GM12892 (cell line): ENCODE results near the gene MLKL. TPM values are rescaled to one million over a fixed set of nuclear protein-coding genes. Genes with fewer than 3 reads are reported as not detected.
A peak's percentile ranks its signal among the peaks of the same experiment; 100 is the strongest.

ENCODE experiments used
- DNase-seq: peaks from one replicate; pipeline ENCODE4 v3.0.0; 2011; ENCODE audit not compliant: insufficient read length
- FAIRE-seq: peaks from 2 replicates; lab custom pipeline; 2011; peaks lifted over from hg19 to GRCh38; lab: Jason Lieb, UNC
- POLR2A ChIP-seq: IDR thresholded peaks from 2 replicates; pipeline ENCODE4 v1.6.1; 2011; ENCODE audit warnings: low read depth, low read length, control low read depth
- POLR2AphosphoS5 ChIP-seq: IDR thresholded peaks from 2 replicates; pipeline ENCODE4 v1.6.1; 2011; ENCODE audit warnings: low read depth, low read length, control low read depth
- TAF1 ChIP-seq: IDR thresholded peaks from 2 replicates; pipeline ENCODE4 v1.6.1; 2011; ENCODE audit warnings: low read depth, mild to moderate bottlenecking, control low read depth, low read length, borderline replicate concordance
- polyA plus RNA-seq: library from polyadenylated mRNA; unstranded; fragments of >200 nt; gene quantifications from one replicate; pipeline ENCODE4 v1.2.1, GENCODE V29; 2012; ENCODE audit warnings: missing spikeins, inconsistent platforms; ENCODE audit not compliant: missing spikeins

The MLKL gene
- 7.5 TPM for polyA plus RNA-seq

DNA sequence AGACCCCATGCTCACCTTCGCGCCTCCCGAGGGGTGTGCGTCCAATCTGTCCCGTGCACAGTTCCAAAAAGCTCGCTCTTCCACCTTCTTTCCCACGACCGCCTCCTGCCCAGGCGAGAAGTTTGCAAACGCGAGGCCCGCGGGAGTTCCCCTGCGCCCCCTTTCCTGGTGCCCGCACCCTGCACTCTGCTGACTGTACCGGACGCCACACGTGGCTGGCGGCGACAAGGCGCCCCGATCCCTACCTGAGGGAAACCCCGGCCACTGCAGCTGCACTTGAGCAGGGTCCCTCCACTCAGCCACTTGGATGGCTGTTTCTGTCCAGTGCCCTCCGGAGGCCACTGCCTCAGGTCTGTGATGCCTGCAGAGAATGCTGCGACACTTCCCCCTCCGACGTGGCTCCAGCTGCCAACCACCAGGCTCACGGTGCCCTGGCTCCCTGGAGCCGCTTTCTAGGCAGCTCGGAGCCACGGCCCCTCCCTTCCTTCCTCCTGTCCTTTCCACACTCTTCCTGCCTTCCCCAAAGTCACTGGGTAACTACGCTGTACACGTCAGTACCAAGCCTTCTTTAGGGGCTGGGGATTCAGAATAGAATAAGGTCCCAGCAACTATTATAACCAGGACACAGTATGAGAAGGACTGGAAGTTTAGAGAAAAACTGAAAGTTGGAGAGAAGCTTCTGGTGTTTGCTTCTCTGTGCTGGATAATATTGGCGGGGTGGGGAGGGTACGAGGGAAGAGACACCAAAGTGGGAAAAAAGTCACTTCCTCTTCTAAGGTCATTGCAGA, at the start of gene MLKL:
Gene MLKL (minus strand): TSS at position 425 of the 788 bp plus-strand sequence. CDS start 5,105 bp downstream, outside the sequence.
- DNase-seq (no peak), FAIRE-seq (peak; percentile 80)
- TF ChIP-seq TAF1 = peak; percentile 23; the same call in 1 of the 2 replicates
- TF ChIP-seq POLR2A = peak; percentile 61
- 0 out of 2 replicates have a peak, but pooled peaks have one; percentile 69 for TF ChIP-seq POLR2AphosphoS5

DNA sequence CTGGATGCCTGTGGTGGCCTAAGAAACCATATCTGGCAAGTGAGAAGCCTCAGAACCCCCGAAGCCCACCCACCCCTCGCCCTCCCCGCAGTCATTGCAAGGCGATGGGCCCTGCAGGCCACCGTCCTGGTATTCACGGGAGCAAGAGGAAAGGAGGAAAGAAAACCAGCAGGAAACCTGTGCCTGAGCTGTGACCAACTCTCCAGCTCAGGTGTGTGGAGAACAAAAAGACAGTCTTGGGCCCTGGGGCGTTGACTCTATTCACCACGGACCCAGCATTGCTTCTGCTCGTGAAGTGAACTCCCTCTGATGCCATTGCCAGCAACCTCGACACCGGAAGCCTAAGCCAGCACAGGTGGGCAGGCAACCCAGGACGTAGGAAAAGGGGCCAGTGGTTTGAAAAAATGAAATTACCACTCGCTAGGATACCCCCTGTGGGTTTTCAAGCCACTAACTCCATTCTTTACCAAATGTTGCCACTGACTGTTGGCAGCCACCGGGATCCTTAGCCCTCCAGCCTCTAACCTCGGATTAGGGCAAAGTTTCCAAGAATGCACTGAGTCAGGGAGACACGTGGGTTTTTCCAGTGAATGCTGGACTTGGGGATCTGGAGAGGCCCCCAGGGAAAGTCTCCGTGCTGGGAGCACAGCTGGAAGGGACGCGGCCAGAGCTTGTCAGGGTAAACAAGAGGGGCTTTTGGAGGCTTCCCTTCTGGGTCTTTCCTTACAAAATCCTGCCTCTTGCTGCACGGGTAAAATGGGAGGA, 48.8 kb upstream of the MLKL start:
- DNase-seq = no peak
- TF ChIP-seq TAF1 = no peak
- TF ChIP-seq POLR2AphosphoS5 = no peak
- TF ChIP-seq POLR2A = no peak
- FAIRE-seq = no peak

DNA sequence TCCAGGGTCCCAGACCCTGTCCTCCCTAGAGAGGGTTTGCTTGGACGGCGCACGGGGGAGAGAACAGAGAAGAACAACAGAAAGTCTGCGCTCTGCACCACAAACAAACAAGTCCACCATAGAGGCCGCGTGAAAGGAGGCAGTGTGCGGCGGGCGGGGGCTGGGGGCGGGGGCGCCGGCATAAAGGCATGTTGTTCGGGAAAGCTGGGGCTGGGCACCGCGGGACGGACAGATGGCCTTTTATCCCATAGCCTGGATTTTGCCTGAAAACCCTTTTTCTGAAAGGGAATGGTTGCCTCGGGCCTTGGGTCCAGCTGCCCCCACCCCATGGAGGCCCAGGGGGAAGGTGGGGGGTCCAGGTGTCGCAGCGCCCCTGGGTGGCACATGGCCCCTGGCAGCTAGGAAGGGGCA, 48.0 kb upstream of the MLKL start:
- no peak for TF ChIP-seq TAF1
- TF ChIP-seq POLR2A = no peak
- no peak for TF ChIP-seq POLR2AphosphoS5

DNA sequence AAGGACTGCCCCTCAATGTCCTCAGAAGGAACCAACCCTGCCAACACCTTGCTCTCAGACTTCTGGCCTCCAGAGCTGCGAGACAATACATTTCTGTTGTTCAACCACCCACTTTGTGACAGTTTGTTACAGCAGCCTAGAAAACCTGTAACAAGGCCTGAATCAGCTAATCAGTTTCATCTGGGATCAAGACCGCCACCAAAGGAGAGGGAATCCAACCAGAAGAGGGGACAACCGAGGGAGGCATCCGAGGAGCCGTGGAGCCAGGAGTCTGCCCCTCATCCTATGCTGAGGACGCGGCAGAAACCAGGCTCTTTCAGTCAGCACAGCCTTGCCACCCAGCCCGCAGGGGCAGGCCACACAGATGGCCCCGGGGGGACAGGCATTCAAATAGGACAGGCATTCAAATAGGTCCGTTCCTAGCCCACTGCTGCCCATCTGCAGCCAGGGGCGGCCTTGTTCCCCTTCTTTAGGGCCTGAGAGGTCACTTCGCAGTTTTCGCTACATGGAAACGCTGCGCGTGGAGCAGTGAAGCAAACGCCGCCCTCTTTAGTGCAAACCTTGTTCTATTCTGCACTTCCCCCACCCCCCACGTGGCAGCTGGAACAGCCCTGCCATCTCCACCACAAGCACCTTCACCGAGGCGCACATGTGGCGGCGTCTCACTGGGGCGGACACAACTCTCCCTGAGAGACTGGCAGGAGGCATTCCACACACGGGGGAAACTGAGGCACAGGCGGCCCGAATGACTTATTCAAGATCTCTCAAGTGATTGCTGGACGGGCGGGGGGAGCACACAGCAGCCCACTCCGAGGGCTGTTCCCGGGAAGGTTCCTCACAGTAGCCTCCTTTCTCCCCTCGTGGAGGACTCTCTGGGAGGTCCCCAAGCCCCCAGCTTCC, 47.3 kb upstream of the MLKL start:
- no peak for TF ChIP-seq TAF1
- FAIRE-seq = no peak
- no peak for DNase-seq

More for the DNA sequence above, 48.0 kb upstream of the MLKL start:
- no peak for DNase-seq
- no peak for FAIRE-seq

DNA sequence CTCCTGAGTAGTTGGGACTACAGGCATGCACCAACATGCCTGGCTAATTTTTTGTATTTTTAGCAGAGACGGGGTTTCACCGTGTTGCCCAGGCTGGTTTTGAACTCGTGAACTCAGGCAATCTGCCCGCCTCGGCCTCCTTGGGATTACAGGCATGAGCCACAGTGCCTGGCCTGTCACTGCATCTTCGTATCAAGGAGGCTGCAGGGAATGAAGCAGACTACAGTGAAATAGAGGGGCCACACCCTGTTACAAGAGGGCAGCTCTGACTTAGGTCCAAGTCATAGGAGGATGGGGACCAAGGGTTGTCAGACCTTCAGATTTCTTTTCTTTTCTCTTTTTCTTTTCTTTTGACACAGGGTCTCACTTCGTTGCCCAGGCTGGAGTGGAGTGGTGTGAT, 45.3 kb upstream of the MLKL start:
- no peak for DNase-seq
- no peak for FAIRE-seq
- TF ChIP-seq POLR2A = no peak
- no peak for TF ChIP-seq POLR2AphosphoS5
- TF ChIP-seq TAF1 = no peak

DNA sequence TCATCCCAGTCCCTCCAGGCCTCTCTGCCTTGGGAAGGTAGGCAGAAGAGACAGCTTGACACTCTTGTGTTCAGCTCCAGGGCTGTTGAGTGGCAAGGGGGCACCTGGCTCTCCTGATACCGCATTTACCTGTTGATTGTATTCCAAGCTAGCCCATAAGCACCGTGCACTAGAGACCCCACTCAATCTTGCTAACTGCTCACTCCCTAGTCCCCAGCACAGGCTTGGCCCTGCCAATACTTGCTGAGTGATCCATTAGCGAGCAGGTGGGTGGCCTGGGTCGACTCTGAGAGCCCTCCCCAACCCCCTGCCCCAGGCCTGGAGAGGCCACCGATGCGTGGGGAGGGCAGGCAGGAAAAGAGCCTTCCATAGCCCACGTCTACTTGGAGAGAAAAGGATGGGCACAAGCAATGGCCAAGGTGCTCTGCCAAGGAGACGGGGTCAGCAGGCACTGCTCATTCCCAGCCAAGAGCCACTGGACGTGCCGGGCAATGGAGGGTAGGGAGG, 44.5 kb upstream of the MLKL start:
- DNase-seq = no peak
- FAIRE-seq = no peak
- TF ChIP-seq POLR2A = no peak
- TF ChIP-seq POLR2AphosphoS5 = no peak

DNA sequence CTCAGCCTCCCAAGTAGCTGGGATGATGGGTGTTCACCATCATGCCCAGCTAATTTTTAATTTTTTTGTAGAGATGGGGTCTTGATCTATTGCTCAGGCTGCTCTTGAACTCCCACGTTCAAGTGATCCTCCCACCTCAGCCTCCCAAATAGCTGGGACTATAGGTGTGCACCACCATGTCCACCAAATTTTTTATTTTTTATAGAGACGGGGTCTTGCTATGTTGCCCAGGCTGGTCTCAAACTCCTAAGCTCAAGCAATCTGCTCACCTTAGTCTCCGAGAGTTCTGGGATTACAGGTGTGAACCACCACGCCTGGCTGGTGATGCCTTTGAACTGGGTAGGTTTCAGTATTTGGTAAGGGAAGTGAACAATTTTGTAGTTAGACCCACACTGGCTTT, 43.9 kb upstream of the MLKL start:
- DNase-seq = no peak
- TF ChIP-seq POLR2AphosphoS5 (no peak), TAF1 (no peak), POLR2A (no peak)
- FAIRE-seq = no peak

DNA sequence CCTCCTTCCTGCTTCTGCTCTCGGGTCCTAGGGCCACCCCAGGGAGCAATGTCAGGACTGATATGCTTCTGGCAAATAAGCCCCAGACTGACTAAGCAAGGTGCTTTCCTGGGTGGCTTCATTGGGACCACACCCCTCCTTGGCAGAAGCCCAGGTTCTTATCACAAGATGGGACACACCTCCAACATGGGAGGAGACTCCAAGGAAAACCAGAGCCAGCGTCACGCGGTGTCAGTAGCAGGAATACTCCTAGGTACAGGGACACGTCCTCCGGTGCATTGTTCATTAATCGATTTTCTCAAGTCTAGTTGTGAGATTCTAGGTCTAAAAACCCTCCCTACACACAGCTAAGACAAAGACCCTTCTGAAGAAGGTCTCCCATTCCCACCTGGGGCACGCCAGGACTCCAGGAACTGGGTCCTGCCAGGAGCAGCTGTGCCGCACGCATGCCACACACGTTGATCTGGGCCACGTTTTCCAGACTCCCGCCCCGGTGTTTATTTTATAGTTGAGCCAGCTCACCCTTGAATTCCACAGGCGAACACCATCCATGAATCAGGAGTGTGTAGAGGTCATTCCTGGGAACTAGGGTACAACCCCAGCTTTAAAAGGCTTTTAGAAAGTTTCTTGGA, 43.1 kb upstream of the MLKL start:
- TF ChIP-seq TAF1 (no peak), POLR2A (no peak), POLR2AphosphoS5 (no peak)
- DNase-seq (no peak), FAIRE-seq (no peak)

DNA sequence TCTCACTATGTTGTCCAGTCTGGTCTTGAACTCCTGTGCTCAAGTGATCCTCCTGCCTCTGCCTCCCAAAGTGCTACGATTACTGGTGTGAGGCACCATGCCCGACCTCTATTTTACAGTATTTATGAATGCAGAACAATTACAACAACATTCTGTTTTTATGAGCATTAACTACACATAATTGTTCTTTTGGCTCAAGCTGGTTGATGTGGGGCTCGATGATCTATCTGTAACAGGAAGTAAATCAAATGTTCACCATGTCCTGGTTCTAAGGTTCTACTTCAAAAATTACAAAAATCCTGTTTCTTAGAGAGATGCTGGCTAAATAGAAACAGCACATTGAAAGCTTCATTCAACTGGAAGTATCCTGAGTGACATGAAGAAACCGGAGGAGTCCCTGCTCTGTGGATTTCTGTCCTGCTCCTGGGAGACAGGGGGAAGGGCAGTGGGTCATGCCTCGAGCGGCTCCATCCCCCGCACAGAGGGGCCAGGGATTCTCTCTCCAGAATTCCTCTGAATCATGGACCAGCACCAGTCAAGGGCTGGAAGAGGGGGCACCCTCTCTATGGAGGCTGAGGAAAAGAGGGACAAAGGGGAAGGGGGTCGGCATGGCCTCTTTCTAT, 42.5 kb upstream of the MLKL start:
- FAIRE-seq (no peak), DNase-seq (no peak)
- TF ChIP-seq TAF1 (no peak), POLR2A (no peak), POLR2AphosphoS5 (no peak)

DNA sequence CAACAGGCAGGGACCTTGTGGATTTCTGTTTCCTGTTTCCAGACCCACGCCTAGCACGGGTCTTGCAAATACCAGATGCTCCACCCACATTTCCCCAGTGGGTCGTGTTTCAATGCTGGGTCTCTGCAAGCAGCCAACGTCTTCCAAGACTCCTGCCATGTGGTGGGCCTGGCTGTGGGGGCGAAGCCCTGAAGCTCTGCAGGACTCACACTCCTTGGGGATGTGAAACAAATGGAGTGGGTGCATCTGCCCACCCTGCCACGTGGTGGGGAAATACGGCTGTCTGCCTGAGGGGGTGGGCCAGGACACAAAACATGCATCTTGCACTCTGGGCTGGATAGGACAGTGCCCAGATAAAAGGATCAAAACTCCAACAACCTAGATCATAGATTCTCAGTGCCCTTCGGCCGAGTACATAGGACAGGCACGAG, 41.4 kb upstream of the MLKL start:
- no peak for DNase-seq
- TF ChIP-seq TAF1 (no peak), POLR2A (no peak), POLR2AphosphoS5 (no peak)
- FAIRE-seq = no peak
